Immature natural killer cell (primary cell): ENCODE data around the gene CADM1. TPM values are rescaled to one million over a fixed set of nuclear protein-coding genes. Genes with fewer than 3 reads are reported as not detected.

ENCODE experiments used
- DNase-seq, 3 donors: peaks; one replicate each; pipeline ENCODE4 v3.0.0; 2022; ENCODE audit warnings: mixed read lengths in 1 of 3
- H3K27ac Mint-ChIP-seq, 6 donors: one replicate each; pipeline ENCODE4 v1.8.0; 2020; ENCODE audit warnings: mixed read lengths in 6 of 6, mild to moderate bottlenecking in 5 of 6, inconsistent platforms in 4 of 6, moderate library complexity in 3 of 6
- H3K27me3 Mint-ChIP-seq, 3 donors: one replicate each; pipeline ENCODE4 v1.8.0; 2020 to 2021; ENCODE audit warnings: low read depth in 3 of 3, mild to moderate bottlenecking in 3 of 3, mixed read lengths in 3 of 3, moderate library complexity in 3 of 3, inconsistent platforms in 1 of 3
- H3K36me3 Mint-ChIP-seq, 3 donors: one replicate each; pipeline ENCODE4 v1.8.0; 2020; ENCODE audit warnings: mixed read lengths in 3 of 3, inconsistent platforms in 2 of 3, mild to moderate bottlenecking in 2 of 3
- H3K4me1 Mint-ChIP-seq, 2 donors: one replicate each; pipeline ENCODE4 v1.8.0; 2020; ENCODE audit warnings: inconsistent platforms in 2 of 2, mild to moderate bottlenecking in 2 of 2, mixed read lengths in 2 of 2, moderate library complexity in 1 of 2
- H3K4me3 Mint-ChIP-seq, 5 donors: one replicate each; pipeline ENCODE4 v1.8.0; 2020; ENCODE audit warnings: mild to moderate bottlenecking in 5 of 5, mixed read lengths in 5 of 5, inconsistent platforms in 3 of 5, moderate library complexity in 3 of 5
- H3K9me3 Mint-ChIP-seq, 6 donors: one replicate each; pipeline ENCODE4 v1.8.0; 2020; ENCODE audit warnings: mild to moderate bottlenecking in 6 of 6, mixed read lengths in 6 of 6, inconsistent platforms in 4 of 6, moderate library complexity in 3 of 6
- polyA plus RNA-seq, 3 donors: library from polyadenylated mRNA; unstranded; fragments of 300-500 nt; fragmentation: Illumina TruSeq; gene quantifications; one replicate each; pipeline ENCODE4 v1.2.3, GENCODE V29; 2021

Gene CADM1
- polyA plus RNA-seq, 3 donors from 2014 or later = 1.0 to 2.4 (median 1.1) TPM

DNA sequence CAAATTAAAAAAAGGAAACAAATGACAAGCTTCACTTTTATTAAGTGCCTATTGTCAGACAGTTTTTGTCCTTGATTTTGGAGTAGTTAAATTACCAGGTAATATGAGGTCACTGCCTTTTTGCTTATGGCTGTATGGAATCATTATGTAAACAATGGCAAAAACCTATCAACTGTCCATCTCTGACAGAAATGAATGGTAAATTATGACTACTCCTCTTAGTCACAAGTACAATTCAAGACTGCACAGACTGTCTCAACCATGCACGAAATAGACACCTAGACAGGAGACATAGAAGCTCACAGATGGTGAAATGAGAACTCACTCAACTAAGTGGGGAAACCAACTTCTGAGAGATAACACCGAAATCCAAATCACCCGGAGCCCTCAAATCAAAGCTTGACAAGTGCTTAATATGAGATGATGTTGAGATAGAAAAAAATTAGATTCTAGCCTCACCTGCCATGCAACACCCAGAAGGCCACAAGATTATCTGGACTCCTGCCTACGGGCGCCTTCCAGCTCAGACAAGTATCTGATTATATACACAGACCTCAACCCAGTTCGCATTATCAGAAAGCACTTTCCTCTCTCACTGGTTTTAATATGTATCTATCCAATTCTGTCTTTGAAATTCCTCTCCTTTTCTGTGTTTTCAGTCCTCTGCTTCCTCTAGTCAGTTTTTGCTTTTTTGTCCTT lies 199.3 kb downstream of the CADM1 start:
- Mint-ChIP-seq H3K27me3 (peaks cover 0 to 5% (median 2%) of the 10 kb centered on the region in 3 donors), H3K4me1 (no peaks in the 10 kb centered on the region), H3K9me3 (no peaks in the 10 kb centered on the region), H3K27ac (no peak overlapping the region), H3K36me3 (no peaks in the 10 kb centered on the region), H3K4me3 (no peak overlapping the region)
- no peak for DNase-seq

DNA sequence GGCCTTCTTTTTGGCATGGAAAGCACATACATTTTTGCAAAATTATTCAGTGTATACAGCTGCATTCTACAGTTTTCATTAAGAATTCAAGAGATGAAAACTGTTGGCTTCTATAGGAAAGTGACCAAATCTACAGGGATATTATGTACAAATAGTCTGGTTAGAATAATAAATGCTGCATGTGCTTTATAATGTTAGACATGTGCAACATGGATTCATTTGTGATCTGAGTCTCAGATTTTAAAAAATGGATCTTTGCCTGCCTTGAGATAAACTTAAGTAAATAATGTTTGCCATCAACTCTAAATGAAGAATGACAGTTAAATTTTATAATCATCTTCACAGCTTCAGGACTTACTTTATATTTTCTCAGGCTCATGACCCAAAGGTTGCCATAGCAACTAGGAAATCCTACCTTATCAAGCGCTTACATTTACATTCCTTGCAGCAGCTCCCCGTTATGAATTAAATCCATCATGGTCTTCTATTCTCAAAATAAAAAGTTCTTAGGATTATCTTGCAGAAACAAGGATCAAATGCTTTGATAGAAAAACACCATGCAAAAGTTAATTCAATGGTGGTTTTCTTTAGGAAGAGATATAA lies 200.2 kb downstream of the CADM1 start:
- Mint-ChIP-seq H3K27me3 (peaks cover 0 to 5% (median 2%) of the 10 kb centered on the region in 3 donors), H3K27ac (no peak overlapping the region), H3K4me3 (no peak overlapping the region), H3K4me1 (no peaks in the 10 kb centered on the region), H3K36me3 (no peaks in the 10 kb centered on the region), H3K9me3 (no peaks in the 10 kb centered on the region)
- no peak for DNase-seq

DNA sequence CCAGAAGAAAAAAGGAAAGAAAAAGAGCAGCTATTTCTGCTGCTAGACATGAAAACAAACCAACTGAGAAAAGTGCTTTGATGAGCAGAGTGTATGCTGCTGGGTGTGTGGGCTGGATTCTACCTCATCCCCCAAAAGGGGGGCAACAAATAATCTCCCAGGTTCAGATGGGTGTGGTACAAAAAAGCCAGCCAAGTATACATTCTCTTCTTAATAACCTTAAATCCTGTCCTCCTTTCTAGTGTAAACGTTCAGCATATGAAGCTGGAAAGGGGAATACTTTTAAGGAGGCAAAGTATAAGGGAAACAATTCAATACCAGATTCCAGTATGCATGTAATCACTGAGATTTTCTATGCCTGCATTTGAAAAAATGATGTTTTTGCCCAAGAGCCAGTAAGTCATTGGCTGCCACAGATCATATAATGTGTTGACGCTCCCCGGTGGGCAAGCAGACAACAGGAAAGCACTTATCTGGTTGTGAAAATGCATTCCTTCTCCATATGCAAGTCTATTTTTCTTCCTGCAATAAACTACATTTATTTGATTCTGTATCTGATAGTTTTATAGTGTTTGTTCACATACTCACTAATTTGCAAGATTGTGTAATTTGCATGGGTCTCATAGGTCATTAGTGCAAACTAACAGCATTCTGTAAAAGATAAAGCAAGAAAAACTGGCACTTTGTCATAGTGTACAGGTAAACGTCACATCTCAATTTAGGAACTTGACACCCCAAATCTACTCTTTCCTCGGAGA lies 201.1 kb downstream of the CADM1 start:
- H3K9me3 Mint-ChIP-seq = no peaks in the 10 kb centered on the region
- DNase-seq = no peak
- no peak overlapping the region for H3K4me3 Mint-ChIP-seq
- peaks cover 2 to 5% (median 2%) of the 10 kb centered on the region in 3 donors for H3K27me3 Mint-ChIP-seq
- no peak overlapping the region for H3K27ac Mint-ChIP-seq
- no peaks in the 10 kb centered on the region for H3K36me3 Mint-ChIP-seq
- H3K4me1 Mint-ChIP-seq = no peaks in the 10 kb centered on the region

DNA sequence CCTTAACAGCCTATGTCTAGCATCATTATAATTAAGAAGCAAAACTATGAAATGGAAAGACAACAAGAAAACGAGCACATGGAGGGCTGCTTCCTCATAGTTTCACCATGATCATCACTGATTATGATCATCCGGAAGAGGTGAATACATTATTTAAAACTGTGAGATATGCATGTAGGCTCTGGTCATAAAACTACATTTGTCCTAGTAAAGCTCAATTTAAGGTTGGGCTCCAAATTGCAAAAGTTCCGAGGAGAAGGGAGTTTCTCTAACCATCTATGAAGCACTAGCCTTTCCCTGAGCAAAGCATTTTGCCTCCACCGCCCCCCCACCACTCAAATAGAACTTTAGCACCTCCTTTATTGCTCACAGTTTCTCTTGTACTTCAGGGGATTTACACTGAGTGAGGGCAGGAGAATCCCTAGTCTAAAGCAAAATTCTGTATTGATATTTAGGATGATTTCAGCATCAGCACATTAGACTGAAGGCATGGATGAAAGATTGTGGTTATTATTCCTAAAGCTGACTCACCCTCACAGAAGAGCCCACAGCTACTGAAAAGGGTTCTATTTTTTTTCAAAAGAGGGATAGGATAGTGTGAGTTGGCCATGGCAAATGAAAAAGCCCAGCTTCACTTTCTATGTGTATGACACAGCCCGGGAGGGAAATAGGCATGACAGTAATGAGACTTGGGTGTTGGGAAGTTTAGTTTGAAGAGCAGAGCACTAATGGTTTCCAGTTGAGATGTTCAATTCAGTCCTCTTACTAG lies 203.4 kb downstream of the CADM1 start:
- no peaks in the 10 kb centered on the region for H3K9me3 Mint-ChIP-seq
- H3K4me1 Mint-ChIP-seq = no peaks in the 10 kb centered on the region
- DNase-seq = no peak
- H3K27ac Mint-ChIP-seq = no peak overlapping the region
- H3K27me3 Mint-ChIP-seq = peaks cover 2 to 5% (median 2%) of the 10 kb centered on the region in 3 donors
- H3K4me3 Mint-ChIP-seq = no peak overlapping the region
- no peaks in the 10 kb centered on the region for H3K36me3 Mint-ChIP-seq

DNA sequence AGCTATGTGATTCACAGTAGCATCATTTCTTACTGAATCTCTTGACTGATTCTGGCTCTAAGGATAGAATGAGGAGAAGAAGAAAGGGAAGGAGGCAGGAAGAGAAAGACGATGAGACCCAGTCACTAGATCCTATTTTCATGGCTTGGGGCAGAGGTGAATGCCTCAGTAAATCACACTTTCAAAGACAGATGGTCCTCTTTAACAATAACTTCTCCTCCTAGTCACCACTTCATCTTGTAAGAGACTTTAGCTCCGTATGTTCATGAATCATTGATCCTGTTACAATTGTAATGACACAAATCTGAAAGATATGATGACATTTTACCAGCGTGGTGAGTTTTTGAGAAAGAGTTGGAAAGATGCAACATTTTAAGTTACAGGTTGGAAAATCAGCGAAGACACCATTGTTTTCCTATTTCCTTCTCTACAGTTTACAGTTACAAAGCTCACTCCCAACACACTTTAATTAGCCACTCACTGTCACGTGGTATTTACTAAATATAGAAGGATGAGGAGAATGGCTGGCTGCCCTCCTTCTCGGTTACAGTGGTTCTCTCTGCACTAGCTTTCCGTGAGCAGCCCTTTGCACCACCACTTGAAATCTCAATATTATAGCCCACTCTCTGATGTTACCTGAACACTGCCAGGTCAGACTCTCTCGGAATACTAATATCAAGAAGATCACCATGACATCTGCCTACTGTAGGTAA lies 205.8 kb downstream of the CADM1 start:
- no peak for DNase-seq
- H3K4me1 Mint-ChIP-seq = no peaks in the 10 kb centered on the region
- peaks cover 0 to 1% (median 0%) of the 10 kb centered on the region in 6 donors for H3K9me3 Mint-ChIP-seq
- H3K36me3 Mint-ChIP-seq = no peaks in the 10 kb centered on the region
- H3K27me3 Mint-ChIP-seq = peaks cover 0 to 2% (median 2%) of the 10 kb centered on the region in 3 donors
- H3K27ac Mint-ChIP-seq = peak overlapping the region in 1 of 6 donors; percentile 11
- H3K4me3 Mint-ChIP-seq = no peak overlapping the region

DNA sequence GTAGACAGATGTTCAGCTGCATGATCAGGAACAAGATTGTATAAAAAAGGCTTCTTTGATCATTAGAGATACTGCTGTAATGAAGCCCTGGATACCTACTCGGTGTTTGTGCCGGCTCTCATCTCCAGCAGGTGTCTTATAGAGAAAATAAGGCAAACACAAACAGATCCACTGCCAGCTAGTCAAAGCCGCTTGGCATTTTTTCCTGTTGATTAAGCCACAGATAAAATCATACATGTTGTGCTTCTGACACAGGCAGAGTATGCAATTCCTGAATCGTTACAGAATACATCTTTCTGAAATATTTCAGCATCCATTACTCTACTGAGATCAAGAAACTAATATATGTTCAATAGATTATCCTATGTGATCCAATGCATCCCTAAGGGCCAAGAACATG lies 206.9 kb downstream of the CADM1 start:
- peaks cover 0 to 2% (median 0%) of the 10 kb centered on the region in 3 donors for H3K27me3 Mint-ChIP-seq
- no peak overlapping the region for H3K4me3 Mint-ChIP-seq
- H3K4me1 Mint-ChIP-seq = no peaks in the 10 kb centered on the region
- peaks cover 0 to 1% (median 0%) of the 10 kb centered on the region in 6 donors for H3K9me3 Mint-ChIP-seq
- H3K36me3 Mint-ChIP-seq = no peaks in the 10 kb centered on the region
- H3K27ac Mint-ChIP-seq = no peak overlapping the region
- DNase-seq = no peak

DNA sequence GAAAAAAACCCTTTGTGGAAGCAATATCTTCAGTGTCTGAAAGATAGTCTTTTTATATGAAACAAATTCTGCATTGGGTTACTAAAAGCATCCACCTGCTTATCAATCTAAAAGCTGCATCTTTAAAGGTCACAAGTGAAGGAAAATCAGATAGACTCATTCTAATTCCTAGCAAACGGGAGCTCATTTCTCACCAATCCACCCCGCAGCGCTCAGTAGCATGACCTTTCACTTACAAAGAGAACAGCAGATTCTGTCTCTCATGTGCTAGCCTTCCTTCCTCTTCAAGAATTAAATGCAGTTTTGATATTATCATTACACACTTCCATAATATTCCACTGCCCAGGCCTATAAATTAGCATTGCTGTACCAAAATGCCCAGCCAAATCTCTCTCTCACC lies 212.9 kb downstream of the CADM1 start:
- DNase-seq = no peak
- H3K27me3 Mint-ChIP-seq = peaks cover 0 to 3% (median 0%) of the 10 kb centered on the region in 3 donors
- H3K9me3 Mint-ChIP-seq = peaks cover 0 to 2% (median 0%) of the 10 kb centered on the region in 6 donors
- no peaks in the 10 kb centered on the region for H3K4me1 Mint-ChIP-seq
- H3K27ac Mint-ChIP-seq = peak overlapping the region in 1 of 6 donors; percentile 27
- H3K36me3 Mint-ChIP-seq = no peaks in the 10 kb centered on the region
- H3K4me3 Mint-ChIP-seq = no peak overlapping the region

DNA sequence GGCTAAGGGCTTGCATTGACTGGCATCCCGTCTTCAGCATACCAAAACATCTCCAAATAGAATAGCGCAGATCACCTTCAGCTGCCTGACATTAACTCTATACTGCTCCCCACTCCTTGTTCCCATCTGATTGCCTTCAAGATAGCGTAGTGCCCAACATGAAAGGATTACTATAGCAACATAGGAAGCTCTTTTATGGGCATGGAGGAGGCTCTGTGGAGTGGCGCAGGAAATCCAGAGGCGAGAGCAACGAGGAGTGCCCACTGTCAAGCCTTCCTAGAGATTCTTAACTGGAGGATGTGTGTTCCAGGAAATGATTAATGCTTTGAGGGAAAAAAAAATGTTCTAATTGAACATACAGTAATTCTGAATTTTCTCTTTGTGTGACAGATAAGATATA lies 213.3 kb downstream of the CADM1 start:
- DNase-seq = no peak
- Mint-ChIP-seq H3K9me3 (peaks cover 0 to 2% (median 0%) of the 10 kb centered on the region in 6 donors), H3K27ac (no peak overlapping the region), H3K4me1 (no peaks in the 10 kb centered on the region), H3K4me3 (no peak overlapping the region), H3K36me3 (no peaks in the 10 kb centered on the region), H3K27me3 (peaks cover 0 to 3% (median 0%) of the 10 kb centered on the region in 3 donors)

DNA sequence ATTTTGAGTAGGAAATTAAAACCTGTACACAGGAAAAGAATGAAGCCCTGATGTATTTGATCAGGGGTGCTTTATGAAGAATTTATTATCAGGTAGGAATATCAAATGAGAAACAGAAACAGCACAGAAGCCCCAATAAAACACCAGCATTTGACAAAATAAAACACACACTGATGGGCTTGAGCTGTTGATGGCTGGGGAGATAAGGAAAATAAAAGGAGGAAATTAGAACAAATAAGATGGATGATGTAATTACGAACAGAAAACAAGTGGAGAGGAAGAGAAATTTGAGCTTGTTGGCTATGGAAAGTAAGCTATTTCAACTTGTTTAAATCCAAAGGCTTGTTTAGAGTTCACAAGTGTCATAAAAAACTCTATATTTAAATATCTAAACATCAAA lies 213.7 kb downstream of the CADM1 start:
- Mint-ChIP-seq H3K36me3 (no peaks in the 10 kb centered on the region), H3K9me3 (peaks cover 0 to 2% (median 0%) of the 10 kb centered on the region in 6 donors), H3K4me1 (no peaks in the 10 kb centered on the region), H3K4me3 (no peak overlapping the region), H3K27me3 (peaks cover 0 to 3% (median under 1%) of the 10 kb centered on the region in 3 donors), H3K27ac (peak overlapping the region in 1 of 6 donors; percentile 79)
- no peak for DNase-seq

DNA sequence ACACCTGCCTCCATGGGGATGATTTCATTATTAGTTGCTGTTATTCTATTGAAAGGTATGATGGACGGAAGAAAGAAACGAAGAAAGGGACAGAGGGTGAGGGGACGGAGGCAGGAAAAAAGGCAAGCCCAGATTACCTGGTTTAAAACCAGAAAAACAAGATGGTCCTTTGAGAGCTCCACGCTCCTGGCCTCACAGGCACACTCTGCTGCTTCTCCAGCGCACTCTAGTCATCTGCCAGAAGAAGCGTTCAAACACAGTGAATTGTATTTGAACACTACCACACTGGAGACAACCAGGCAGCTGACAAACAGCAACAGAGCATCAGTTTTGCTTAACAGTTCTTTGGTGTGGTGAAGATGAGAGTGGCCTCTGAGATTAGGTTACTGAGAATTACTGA lies 216.9 kb downstream of the CADM1 start:
- no peak for DNase-seq
- Mint-ChIP-seq H3K4me1 (no peaks in the 10 kb centered on the region), H3K9me3 (peaks cover 0 to 4% (median 0%) of the 10 kb centered on the region in 6 donors), H3K4me3 (no peak overlapping the region), H3K36me3 (no peaks in the 10 kb centered on the region), H3K27me3 (peaks cover 0 to 4% (median 3%) of the 10 kb centered on the region in 3 donors), H3K27ac (no peak overlapping the region)

DNA sequence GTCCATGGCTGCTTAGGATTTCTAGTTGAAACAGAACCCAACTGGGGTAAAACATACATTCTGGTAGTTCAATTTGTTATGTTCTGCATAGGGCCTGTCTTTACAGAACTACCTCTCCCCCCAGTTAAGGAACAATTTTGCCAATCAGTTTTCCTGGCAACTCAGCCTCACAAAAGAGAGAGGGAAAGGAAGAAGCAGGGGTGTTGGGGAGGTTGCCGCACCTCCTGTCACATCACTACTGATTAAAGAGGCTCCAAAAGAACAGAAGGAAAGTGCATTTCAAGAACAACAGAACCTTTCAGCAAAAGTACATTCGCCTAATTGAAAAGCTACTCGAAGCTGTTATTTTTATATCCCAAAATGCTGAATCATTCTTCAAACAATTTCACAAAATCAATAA lies 217.6 kb downstream of the CADM1 start:
- H3K27me3 Mint-ChIP-seq = peaks cover 0 to 4% (median 3%) of the 10 kb centered on the region in 3 donors
- H3K9me3 Mint-ChIP-seq = peaks cover 0 to 2% (median 0%) of the 10 kb centered on the region in 6 donors
- no peak for DNase-seq
- no peaks in the 10 kb centered on the region for H3K4me1 Mint-ChIP-seq
- H3K4me3 Mint-ChIP-seq = no peak overlapping the region
- H3K27ac Mint-ChIP-seq = no peak overlapping the region
- no peaks in the 10 kb centered on the region for H3K36me3 Mint-ChIP-seq

DNA sequence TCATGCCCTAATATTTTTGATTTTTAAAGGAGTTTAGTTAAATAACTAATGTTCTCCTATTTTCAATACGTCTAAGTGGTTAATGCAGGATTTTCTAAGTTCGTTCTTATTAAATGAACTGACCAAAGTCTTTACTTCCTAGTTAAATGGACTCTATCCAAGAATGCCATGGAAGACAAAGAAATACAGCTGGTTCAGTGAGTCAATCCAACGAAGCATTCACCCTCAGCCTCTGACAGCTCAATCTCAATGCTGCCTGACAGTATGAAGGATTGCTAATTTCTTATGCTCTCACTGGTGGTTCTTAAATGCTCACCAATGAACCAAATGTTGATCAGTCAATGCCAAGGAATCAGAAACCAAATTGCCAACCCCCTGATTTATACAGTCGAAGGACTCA lies 219.4 kb downstream of the CADM1 start:
- Mint-ChIP-seq H3K27me3 (peaks cover 0 to 4% (median 3%) of the 10 kb centered on the region in 3 donors), H3K27ac (no peak overlapping the region), H3K4me1 (no peaks in the 10 kb centered on the region), H3K9me3 (peaks cover 0 to 2% (median 0%) of the 10 kb centered on the region in 6 donors), H3K36me3 (no peaks in the 10 kb centered on the region), H3K4me3 (no peak overlapping the region)
- no peak for DNase-seq

DNA sequence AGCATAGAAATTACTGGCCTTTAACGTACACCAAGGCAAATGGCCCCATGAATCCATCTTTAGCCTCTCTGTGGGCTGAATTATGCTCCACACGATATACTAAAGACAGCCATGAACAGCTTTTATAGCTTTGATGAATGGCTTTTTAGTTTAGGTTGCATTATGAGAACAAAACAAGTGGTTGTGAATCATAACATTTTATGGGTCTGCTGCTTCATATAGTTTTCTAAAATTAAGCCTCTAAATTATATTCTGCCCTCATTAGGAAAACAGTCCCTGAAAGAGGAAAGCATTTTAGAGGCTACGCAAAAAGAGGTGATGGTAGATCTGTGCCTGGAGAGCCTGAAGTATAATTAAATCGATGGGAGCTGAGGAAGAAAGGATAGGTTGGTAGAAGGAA lies 221.3 kb downstream of the CADM1 start:
- Mint-ChIP-seq H3K27me3 (peaks cover 0 to 6% (median 0%) of the 10 kb centered on the region in 3 donors), H3K4me3 (no peak overlapping the region), H3K36me3 (no peaks in the 10 kb centered on the region), H3K4me1 (no peaks in the 10 kb centered on the region), H3K27ac (peak overlapping the region in 1 of 6 donors; percentile 8), H3K9me3 (peaks cover 0 to 2% (median 0%) of the 10 kb centered on the region in 6 donors)
- no peak for DNase-seq
